HEK293 (cell line): ENCODE measurements around the gene LMTK2.

ENCODE experiments used
- CTCF ChIA-PET: fragments of 350-600 bp; formaldehyde crosslinking; extraction: SDS; loops from one replicate; lab custom pipeline; 2021; ENCODE audit warnings: antibody characterized with exemption; lab: Yijun Ruan, JAX
- POLR2A ChIA-PET: fragments of 300-600 bp; formaldehyde crosslinking; extraction: SDS; loops from one replicate; lab custom pipeline; 2020; ENCODE audit warnings: antibody characterized with exemption, inconsistent platforms; lab: Yijun Ruan, JAX
- H3K27ac ChIP-seq: fragments of 200-500 bp; sonication (Bioruptor generic); 2 replicates; pipeline ENCODE4 v1.5.1; 2014; ENCODE audit warnings: low read depth, low read length, control low read depth, inconsistent platforms; ENCODE audit errors: extremely low read depth
- H3K36me3 ChIP-seq, 2 experiments: fragments of 200-500 bp in 1 of 2; sonication (Bioruptor generic) in 1 of 2; 1 replicate in 1 of 2; 2 replicates in 1 of 2; pipeline ENCODE4 v1.5.1; 2014 to 2017; ENCODE audit warnings: inconsistent platforms in 2 of 2, low read length in 2 of 2; ENCODE audit not compliant: control insufficient read depth in 2 of 2, insufficient read depth in 1 of 2
- H3K4me1 ChIP-seq: fragments of 200-500 bp; sonication (Bioruptor generic); 2 replicates; pipeline ENCODE4 v1.5.1; 2014; ENCODE audit warnings: mild to moderate bottlenecking, low read length, inconsistent platforms; ENCODE audit not compliant: control insufficient read depth, insufficient read depth
- H3K4me3 ChIP-seq: 2 replicates; pipeline ENCODE4 v1.5.1; 2011; ENCODE audit warnings: low read depth, mild to moderate bottlenecking, control low read depth, low read length, moderate library complexity
- H3K9me3 ChIP-seq: fragments of 200-500 bp; sonication (Bioruptor generic); 2 replicates; pipeline ENCODE4 v1.5.1; 2014; ENCODE audit warnings: low read depth, low read length, inconsistent platforms; ENCODE audit not compliant: control insufficient read depth, insufficient read depth
- ATF2 ChIP-seq: fragments of 450-650 bp; formaldehyde crosslinking; IDR thresholded peaks from 2 replicates; pipeline ENCODE4 v1.5.1; 2016; ENCODE audit warnings: missing biosample characterization, missing genetic modification characterization, low read depth
- BCL11B ChIP-seq: fragments of 450-650 bp; formaldehyde crosslinking; IDR thresholded peaks from 2 replicates; pipeline ENCODE4 v1.5.1; 2016; ENCODE audit warnings: low read depth, missing biosample characterization, missing genetic modification characterization
- KLF1 ChIP-seq: fragments of 450-650 bp; formaldehyde crosslinking; IDR thresholded peaks from 2 replicates; pipeline ENCODE4 v1.5.1; 2016; ENCODE audit warnings: missing biosample characterization, missing genetic modification characterization
- KLF16 ChIP-seq: fragments of 450-650 bp; formaldehyde crosslinking; IDR thresholded peaks from 2 replicates; pipeline ENCODE4 v1.5.1; 2017; ENCODE audit warnings: missing biosample characterization, missing genetic modification characterization
- KLF17 ChIP-seq: fragments of 450-650 bp; formaldehyde crosslinking; IDR thresholded peaks from 2 replicates; pipeline ENCODE4 v1.5.1; 2016; ENCODE audit warnings: missing biosample characterization, missing genetic modification characterization
- KLF8 ChIP-seq: fragments of 450-650 bp; formaldehyde crosslinking; IDR thresholded peaks from 2 replicates; pipeline ENCODE4 v1.5.1; 2016; ENCODE audit warnings: missing biosample characterization, missing genetic modification characterization
- PRDM1 ChIP-seq: fragments of 450-650 bp; formaldehyde crosslinking; IDR thresholded peaks from 2 replicates; pipeline ENCODE4; 2016; ENCODE audit warnings: missing biosample characterization, missing genetic modification characterization
- WT1 ChIP-seq: fragments of 450-650 bp; formaldehyde crosslinking; IDR thresholded peaks from 2 replicates; pipeline ENCODE4 v1.5.1; 2016; ENCODE audit warnings: missing biosample characterization, missing genetic modification characterization
- ZBTB17 ChIP-seq: fragments of 450-650 bp; formaldehyde crosslinking; IDR thresholded peaks from 2 replicates; pipeline ENCODE4 v1.5.1; 2016; ENCODE audit warnings: missing biosample characterization, missing genetic modification characterization
- ZBTB21 ChIP-seq: fragments of 450-650 bp; formaldehyde crosslinking; IDR thresholded peaks from 2 replicates; pipeline ENCODE4 v1.5.1; 2017; ENCODE audit warnings: missing biosample characterization, missing genetic modification characterization
- ZIC2 ChIP-seq: fragments of 450-650 bp; formaldehyde crosslinking; IDR thresholded peaks from 2 replicates; pipeline ENCODE4 v1.5.1; 2016; ENCODE audit warnings: missing biosample characterization, missing genetic modification characterization
- ZNF121 ChIP-seq: fragments of 450-650 bp; formaldehyde crosslinking; IDR thresholded peaks from 2 replicates; pipeline ENCODE4 v1.5.1; 2016; ENCODE audit warnings: missing biosample characterization, missing genetic modification characterization
- ZNF211 ChIP-seq: fragments of 450-650 bp; formaldehyde crosslinking; IDR thresholded peaks from 2 replicates; pipeline ENCODE4 v1.5.1; 2016; ENCODE audit warnings: low read depth, missing biosample characterization, missing genetic modification characterization
- ZNF214 ChIP-seq: fragments of 450-650 bp; formaldehyde crosslinking; IDR thresholded peaks from 2 replicates; pipeline ENCODE4 v1.5.1; 2017; ENCODE audit warnings: missing biosample characterization, mild to moderate bottlenecking, missing genetic modification characterization, borderline replicate concordance
- ZNF23 ChIP-seq: fragments of 450-650 bp; formaldehyde crosslinking; IDR thresholded peaks from 2 replicates; pipeline ENCODE4 v1.5.1; 2016; ENCODE audit warnings: missing biosample characterization, missing genetic modification characterization, borderline replicate concordance
- ZNF341 ChIP-seq: fragments of 450-650 bp; formaldehyde crosslinking; IDR thresholded peaks from 2 replicates; pipeline ENCODE4; 2016; ENCODE audit warnings: low read depth, missing biosample characterization, missing genetic modification characterization
- ZNF366 ChIP-seq: fragments of 450-650 bp; formaldehyde crosslinking; conservative IDR thresholded peaks from 2 replicates; pipeline ENCODE4 v1.5.1; 2016; ENCODE audit warnings: missing biosample characterization, missing genetic modification characterization
- ZNF48 ChIP-seq: fragments of 450-650 bp; formaldehyde crosslinking; IDR thresholded peaks from 2 replicates; pipeline ENCODE4 v1.5.1; 2016; ENCODE audit warnings: missing biosample characterization, missing genetic modification characterization
- ZNF513 ChIP-seq: fragments of 450-650 bp; IDR thresholded peaks from 2 replicates; pipeline ENCODE4 v1.5.1; 2018; ENCODE audit warnings: missing biosample characterization, missing genetic modification characterization
- ZNF580 ChIP-seq: fragments of 450-650 bp; formaldehyde crosslinking; IDR thresholded peaks from 2 replicates; pipeline ENCODE4 v1.5.1; 2016; ENCODE audit warnings: missing biosample characterization, missing genetic modification characterization
- ZNF600 ChIP-seq: fragments of 450-650 bp; formaldehyde crosslinking; IDR thresholded peaks from 2 replicates; pipeline ENCODE4 v1.5.1; 2016; ENCODE audit warnings: missing biosample characterization, missing genetic modification characterization
- ZNF76 ChIP-seq: fragments of 450-650 bp; formaldehyde crosslinking; IDR thresholded peaks from 2 replicates; pipeline ENCODE4; 2016; ENCODE audit warnings: low read depth, missing biosample characterization, missing genetic modification characterization, borderline replicate concordance
- ZNF776 ChIP-seq: fragments of 450-650 bp; formaldehyde crosslinking; IDR thresholded peaks from 2 replicates; pipeline ENCODE4 v1.5.0; 2017; ENCODE audit warnings: missing biosample characterization, missing genetic modification characterization, borderline replicate concordance
- ZNF837 ChIP-seq: fragments of 450-650 bp; formaldehyde crosslinking; IDR thresholded peaks from 2 replicates; pipeline ENCODE4 v1.5.1; 2016; ENCODE audit warnings: missing biosample characterization, missing genetic modification characterization
- ZSCAN23 ChIP-seq: fragments of 450-650 bp; formaldehyde crosslinking; IDR thresholded peaks from 2 replicates; pipeline ENCODE4 v1.5.1; 2016; ENCODE audit warnings: missing biosample characterization, missing genetic modification characterization
- ZSCAN4 ChIP-seq: fragments of 450-650 bp; formaldehyde crosslinking; IDR thresholded peaks from 2 replicates; pipeline ENCODE4 v1.5.1; 2017; ENCODE audit warnings: missing biosample characterization, missing genetic modification characterization
- TF ChIP-seq, protein P1 (sequence below): fragments of 450-650 bp; formaldehyde crosslinking; IDR thresholded peaks from 2 replicates; pipeline ENCODE4; 2016; ENCODE audit warnings: missing biosample characterization, missing genetic modification characterization

The LMTK2 gene

GRCh38 chr7:98115746-98116525, 9.3 kb downstream of the LMTK2 start:
- Histone ChIP-seq H3K9me3 (no peaks in the 10 kb centered on the region), H3K36me3 (no peaks in the 10 kb centered on the region), H3K4me1 (peaks cover 39% of the 10 kb centered on the region), H3K27ac (no peak overlapping the region), H3K4me3 (no peak overlapping the region)
- CTCF ChIA-PET = interaction anchor here (0.6 to 1.9 kb wide), 4 partner anchors 10 to 95 kb away, joined by 3 to 6 read pairs (median 4); partner anchors contain the start of gene LMTK2
- POLR2A ChIA-PET = no interaction called here
- TF ChIP-seq ZNF211 (tag by site-specific recombination) (peak; percentile 79), ZSCAN23 (tag by site-specific recombination) (no peak), ZNF513 (tag by site-specific recombination) (peak; percentile 51; the same call in 1 of the 2 replicates), ZNF214 (tag by site-specific recombination) (no peak), ZNF580 (no peak), ZNF837 (tag by site-specific recombination) (no peak), ZSCAN4 (tag by site-specific recombination) (peak; percentile 80), ZNF121 (tag by site-specific recombination) (0 out of 2 replicates have a peak, but pooled peaks have one; percentile 19), ZBTB21 (tag by site-specific recombination) (no peak), ZNF76 (no peak)
- TF ChIP-seq, protein P1, sequence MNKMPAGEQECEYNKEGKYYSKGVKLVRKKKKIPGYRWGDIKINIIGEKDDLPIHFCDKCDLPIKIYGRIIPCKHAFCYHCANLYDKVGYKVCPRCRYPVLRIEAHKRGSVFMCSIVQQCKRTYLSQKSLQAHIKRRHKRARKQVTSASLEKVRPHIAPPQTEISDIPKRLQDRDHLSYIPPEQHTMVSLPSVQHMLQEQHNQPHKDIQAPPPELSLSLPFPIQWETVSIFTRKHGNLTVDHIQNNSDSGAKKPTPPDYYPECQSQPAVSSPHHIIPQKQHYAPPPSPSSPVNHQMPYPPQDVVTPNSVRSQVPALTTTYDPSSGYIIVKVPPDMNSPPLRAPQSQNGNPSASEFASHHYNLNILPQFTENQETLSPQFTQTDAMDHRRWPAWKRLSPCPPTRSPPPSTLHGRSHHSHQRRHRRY = no peak

DNA sequence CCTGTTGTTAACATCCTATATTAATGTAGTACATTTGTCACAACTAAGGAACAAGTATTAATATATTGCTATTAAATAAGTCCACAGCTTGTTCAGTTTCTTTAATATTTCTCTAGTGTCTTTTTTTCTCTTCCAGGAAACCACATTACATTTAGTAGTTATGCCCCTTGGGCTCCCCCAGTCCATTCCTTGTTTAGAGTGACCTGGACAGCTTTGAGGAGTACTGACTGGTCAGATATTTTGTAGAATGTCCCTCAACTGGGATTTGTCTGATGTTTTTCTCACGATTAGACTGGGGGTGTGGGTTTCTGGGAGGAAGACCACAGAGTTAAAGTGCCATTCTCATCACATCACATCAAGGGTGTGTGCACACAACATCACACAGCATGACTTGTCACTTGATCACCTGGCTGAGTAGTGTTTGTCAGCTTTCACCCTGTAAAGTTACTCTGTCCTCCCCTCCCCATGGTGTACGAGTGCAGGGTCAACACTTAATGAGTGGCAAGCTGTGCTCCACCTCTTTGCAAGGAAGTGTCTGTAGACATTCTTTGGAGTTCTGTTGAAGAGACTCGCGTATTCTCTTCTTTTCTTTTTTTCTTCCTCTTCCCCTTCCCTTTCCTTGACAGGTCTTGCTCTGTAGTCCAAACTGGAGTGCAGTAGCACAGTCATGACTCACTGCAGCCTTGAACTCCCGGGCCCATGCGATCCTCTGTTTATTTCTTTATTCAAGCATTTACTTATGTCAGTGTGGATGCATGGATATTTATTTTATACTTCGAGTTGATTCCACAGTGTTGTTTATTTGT, 10.2 kb downstream of the LMTK2 start:
- Histone ChIP-seq H3K4me1 (peaks cover 33% of the 10 kb centered on the region), H3K9me3 (no peaks in the 10 kb centered on the region)
- 0 out of 2 replicates have a peak, but pooled peaks have one; percentile 29 for TF ChIP-seq KLF1
- TF ChIP-seq KLF8 (tag by site-specific recombination) = 0 out of 2 replicates have a peak, but pooled peaks have one; percentile 19
- peak; percentile 83 for TF ChIP-seq ZIC2
- TF ChIP-seq KLF17 (tag by site-specific recombination) = 0 out of 2 replicates have a peak, but pooled peaks have one; percentile 48
- TF ChIP-seq KLF16 (tag by site-specific recombination) = no peak
- peak; percentile 74 for TF ChIP-seq ZNF600 (tag by site-specific recombination)
- no peak for TF ChIP-seq ZNF23 (tag by site-specific recombination)
- TF ChIP-seq ZBTB17 (tag by site-specific recombination) = 0 out of 2 replicates have a peak, but pooled peaks have one; percentile 28
- peak; percentile 52 for TF ChIP-seq ZNF366
- TF ChIP-seq WT1 = 0 out of 2 replicates have a peak, but pooled peaks have one; percentile 22
- TF ChIP-seq ZNF341 (tag by site-specific recombination) = peak; percentile 77
- no peak for TF ChIP-seq BCL11B (tag by site-specific recombination)
- no peak for TF ChIP-seq ZNF48 (tag by site-specific recombination)
- TF ChIP-seq PRDM1 = peak; percentile 45
- no peak for TF ChIP-seq ZNF776 (tag by site-specific recombination)
- TF ChIP-seq ATF2 (tag by site-specific recombination) = no peak
- TF ChIP-seq, all 188 proteins: peak for 10
- CTCF ChIA-PET = interaction anchor here (0.6 to 2.0 kb wide), 7 partner anchors 11 to 95 kb away, joined by 3 to 6 read pairs (median 5); partner anchors contain the start of gene LMTK2
- Histone ChIP-seq H3K27ac (no peak overlapping the region), H3K36me3 (no peaks in the 10 kb centered on the region), H3K4me3 (no peak overlapping the region)
- POLR2A ChIA-PET = no interaction called here
